Ammon's horn (tissue), 1 donor: Measurements from ENCODE around the gene SLC25A19.
"Not testable (repeated sequence)": the region's sequence is repeated elsewhere in the genome, so short reads cannot be mapped to it uniquely, and the experiment has no call there.

ENCODE experiments used
- DNase-seq: peaks from one replicate; pipeline ENCODE4 v3.0.0-alpha.2; 2016; ENCODE audit warnings: low spot score

The SLC25A19 gene

GRCh38 chr17:75301502-75302206 lies 12.4 kb upstream of the SLC25A19 start:
- no peak for DNase-seq

DNA sequence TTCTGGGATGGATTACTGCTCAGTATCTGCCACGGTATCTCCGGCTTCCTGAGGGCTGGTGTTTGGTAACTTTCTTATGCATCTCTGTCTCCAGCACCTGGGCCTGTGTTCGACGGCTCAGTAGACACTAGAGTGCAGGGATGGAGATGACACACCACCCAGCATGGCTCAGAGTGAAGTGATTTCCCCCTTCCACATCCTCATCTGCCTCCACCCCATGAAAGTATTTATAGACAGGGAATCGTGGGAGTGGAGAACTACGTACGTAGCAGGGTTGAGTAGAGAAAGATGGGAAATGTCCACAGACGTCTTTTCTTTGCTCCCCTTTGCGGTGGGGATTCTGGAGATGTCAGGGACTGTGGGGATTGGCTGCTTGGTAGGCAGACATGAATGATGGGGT lies 11.8 kb upstream of the SLC25A19 start:
- no peak for DNase-seq

- no peak for DNase-seq
Observed at GRCh38 chr17:75300280-75300679, 11.0 kb upstream of the SLC25A19 start.

DNA sequence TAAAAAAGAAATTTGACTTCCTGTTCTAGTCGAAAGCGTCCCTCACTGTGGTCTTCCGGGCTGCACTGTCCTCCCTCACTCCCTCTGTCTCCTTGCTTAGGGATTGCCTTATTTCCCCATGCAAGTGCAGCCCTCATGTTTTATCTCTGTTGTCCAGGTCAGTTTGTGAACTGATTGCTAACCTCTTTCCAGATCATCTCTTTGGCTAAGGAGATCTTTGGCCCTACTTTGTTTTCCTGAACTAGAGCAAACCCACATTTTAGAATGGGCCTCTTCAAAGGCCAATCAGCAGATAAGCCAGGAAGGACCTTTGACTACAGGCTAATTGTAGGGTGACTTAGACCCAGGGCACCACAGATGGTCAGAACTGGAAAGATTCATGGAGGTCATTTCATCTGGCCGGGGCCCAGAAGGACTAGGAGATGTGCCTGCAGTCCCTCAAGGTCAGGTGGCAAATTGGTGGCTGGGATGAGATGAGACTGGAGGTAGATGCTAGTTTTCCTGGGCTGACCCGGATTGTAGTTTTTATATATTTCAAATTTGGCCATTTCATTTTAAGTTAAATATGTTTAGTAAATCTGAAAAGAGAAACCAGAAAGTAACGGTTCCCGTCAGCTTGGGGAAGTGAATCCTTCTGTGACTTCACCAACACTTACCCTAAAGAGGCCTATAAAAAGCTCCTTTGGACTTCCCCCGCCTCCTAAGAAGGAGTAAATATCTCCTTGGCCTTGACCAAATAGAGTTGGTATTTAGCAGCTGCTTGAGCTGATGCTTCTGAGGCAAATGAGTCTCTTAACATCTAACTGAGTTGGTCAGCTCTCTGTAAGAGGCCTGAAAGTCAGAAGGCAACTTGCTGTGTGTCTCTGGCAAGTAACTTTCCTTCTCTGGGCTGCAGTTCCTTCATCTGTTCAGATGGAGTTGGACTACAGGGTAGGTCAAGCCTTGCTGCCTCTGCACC lies 6.2 kb upstream of the SLC25A19 start:
- DNase-seq: peak; percentile 46

DNA sequence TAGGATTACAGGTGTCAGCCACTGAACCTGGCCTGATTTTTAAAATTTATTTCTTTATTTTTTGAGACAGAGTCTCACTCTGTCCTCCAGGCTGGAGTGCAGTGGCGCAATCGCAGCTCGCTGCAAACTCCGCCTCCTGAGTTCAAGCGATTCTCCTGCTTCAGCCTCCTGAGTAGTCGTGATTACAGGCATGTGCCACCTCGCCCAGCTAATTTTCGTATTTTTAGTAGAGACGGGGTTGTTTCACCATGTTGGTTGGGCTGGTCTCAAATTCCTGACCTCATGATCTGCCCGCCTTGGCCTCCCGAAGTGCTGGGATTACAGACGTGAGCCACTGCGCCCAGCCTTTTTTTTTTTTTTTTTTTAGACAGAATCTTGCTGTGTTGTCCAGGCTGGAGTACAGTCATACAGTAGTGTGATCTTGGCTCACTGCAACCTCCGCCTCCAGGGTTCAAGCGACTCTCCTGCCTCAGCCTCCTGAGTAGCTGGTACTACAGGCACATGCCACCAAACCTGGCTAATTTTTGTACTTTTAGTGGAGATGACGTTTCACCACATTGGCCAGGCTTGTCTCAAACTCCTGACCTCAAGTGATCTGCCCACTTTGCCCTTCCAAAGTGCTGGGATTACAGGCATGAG lies 3.7 kb upstream of the SLC25A19 start:
- not testable (repeated sequence) for DNase-seq

DNA sequence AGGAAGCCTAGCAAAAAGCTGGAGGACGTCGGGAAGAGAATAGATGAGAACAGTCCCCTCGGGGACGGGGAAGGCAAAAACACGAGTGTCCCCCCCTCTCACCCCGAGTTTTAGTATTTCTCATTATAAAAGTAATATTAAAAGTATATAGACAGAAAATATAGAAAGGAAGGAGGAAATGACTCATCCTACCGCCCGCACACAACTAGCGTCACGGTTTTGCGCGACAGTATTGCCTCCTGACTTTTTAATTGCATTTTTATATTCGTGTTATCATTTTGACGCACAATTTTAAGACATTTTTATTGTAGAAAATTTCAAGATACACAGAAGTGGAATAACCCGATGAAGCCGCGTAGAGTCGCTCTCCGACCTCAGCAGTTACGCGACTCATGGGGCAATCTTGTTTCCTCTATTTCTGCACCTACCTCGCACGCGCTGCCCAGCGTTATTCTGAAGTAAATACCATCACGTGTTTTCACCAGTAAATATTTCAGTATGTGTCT lies 652 bp upstream of the SLC25A19 start:
- DNase-seq: peak; percentile 80

DNA sequence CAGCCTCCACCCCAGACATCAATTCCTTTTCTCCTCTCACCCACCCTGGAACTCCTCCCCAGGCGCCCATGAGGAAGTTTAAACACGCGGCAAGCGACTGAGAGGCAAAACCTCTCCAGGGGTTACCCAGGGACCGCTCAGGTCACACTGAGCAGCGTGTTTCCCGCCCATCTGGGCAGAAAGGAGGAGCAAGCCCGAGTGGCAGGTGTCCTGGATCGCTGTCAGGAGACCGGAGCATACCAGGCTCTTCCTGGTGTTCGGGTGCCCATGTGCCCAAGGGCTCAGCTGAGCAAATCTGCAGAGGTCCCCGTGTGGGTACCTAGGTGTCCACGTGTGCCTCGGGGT lies 491 bp downstream of the SLC25A19 start:
- DNase-seq: no peak

GRCh38 chr17:75288359-75288758 lies 874 bp downstream of the SLC25A19 start:
- no peak for DNase-seq

DNA sequence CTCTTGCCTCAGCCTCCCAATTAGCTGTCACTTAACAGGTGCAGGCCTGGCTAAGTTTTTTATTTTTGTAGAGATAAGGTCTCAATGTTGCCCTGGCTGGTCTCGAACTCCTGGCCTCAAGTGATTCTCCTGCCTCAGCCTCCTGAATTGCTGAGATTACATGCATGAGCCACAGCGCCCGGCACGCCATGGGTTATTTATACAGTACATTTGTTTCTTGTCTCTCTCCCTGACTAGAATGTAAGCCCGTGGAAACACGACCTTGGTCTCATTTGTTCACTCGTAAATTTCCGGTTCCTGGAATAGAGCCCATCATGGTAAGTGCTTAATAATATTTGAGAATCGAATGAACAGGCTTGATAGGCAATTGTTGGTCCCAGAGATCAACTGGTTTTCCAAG lies 2.0 kb downstream of the SLC25A19 start:
- no peak for DNase-seq

GRCh38 chr17:75285123-75285522 lies 4.1 kb downstream of the SLC25A19 start:
- DNase-seq: no peak

DNA sequence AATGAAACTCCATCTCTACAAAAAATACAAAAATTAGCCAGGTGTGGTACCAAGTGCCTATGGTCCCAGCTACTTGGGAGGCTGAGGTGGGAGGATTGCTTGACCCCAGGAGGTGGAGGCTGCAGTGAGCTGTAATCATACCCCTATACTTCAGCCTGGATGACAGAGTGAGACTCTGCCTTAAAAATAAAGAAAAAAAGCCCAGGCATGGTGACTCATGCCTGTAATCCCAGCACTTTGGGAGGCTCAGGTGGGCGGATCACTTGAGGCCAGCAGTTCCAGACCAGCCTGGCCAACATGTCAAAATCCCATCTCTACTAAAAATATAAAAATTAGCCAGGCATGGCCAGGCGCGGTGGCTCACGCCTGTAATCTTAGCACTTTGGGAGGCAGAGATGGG lies 9.0 kb downstream of the SLC25A19 start:
- not testable (repeated sequence) for DNase-seq

DNA sequence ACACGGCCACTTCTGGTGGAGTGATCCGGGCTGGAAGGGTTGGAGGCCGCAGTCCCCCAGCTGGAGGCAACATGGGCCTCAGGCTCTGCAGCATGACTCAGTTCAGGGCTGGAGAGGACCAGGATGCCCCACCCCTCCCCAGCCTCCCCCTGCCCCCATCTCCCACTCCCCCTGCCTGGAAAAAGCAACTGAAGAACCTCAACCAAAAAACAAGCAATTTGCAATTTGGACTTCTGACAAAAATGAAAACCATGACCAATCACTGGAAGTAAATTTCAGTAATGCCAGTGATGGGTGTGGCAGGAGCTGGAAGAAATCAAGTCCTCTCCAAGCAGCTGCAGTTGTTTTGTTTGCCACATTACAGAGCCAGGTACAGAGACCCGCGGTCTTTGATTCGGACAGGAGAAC lies 11.6 kb downstream of the SLC25A19 start:
- no peak for DNase-seq

- no peak for DNase-seq
Observed at GRCh38 chr17:75273977-75274708, 15.1 kb downstream of the SLC25A19 start.

DNA sequence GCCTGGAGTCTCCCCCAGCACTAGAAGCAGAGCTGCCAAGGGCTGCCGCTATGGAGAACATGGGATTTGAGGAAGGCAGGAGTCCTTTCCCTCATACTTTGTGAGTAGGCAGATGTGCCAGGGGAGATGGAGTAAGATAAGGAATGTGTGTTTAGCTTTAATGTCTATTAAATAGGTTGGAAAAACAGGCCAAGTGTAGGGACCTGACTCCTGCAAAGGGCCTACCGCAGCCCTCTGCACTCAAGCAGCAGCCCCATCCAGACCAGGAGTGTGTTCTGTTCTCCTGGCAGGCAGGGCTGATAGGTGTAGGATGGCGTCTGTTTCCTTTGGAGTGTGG lies 16.4 kb downstream of the SLC25A19 start:
- DNase-seq: no peak

DNA sequence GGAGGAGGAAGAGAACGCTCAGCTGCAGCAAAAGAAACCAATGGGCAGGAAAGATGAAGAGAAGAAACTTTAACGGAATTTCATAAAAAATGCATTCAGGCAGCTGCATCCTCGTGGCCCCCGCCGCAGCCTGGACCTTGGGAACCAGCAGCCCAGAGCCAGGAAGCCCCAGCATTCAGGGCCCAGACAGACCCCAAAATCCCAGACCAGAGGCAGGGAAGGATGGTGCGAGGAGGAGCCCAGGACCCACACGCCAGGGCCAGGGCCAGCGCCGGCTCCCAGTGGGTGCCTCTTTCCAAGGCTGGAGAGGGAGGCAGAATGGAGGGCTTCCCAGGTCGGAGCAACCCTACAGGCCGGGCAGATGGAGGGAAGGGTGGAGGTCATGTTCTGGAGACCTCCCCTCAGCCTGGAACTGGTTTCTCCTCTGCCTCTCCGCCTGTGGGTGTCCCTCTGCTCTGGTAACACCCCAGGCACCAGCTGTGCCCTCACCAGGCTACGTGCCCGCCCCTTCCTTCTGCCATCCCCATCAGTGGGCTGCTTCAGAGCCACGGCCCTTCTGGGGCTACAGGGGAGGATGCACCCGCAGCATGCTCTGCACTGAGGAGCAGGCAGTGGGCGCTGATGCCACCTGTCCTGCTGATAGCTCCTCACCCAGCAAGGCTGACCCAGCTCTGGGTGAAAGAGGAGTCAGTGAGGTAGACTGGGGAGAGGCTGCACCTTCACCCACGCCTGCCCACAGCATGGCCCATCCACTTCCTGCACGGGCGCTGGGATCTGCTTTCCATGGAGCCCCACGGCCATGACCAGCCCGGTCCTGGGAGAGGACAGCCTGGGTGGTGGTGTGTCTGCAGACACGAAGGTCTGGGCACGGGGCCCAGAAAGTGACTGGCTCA lies 17.0 kb downstream of the SLC25A19 start:
- DNase-seq: peak; percentile 47

- DNase-seq: peak; percentile 78
Observed at GRCh38 chr17:75271233-75271954, 17.8 kb downstream of the SLC25A19 start.

DNA sequence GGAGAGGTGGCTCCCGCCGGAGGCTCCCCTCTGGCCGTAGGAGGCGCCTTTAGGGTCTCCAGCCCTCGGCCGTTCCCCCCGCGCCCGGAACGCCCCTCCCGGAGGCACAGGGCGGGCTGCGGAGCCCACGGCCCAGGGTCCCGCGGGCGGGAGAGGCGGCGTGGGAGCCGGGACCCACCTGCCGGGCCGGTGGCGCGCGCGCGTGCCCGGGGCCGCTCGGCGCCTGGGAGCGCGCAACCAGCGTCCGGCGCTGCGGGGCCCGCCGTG lies 18.3 kb downstream of the SLC25A19 start, which contains the start of gene MIF4GD:
Gene MIF4GD (minus strand): TSS at position 266 of the 267 bp plus-strand sequence. CDS start 1,036 bp downstream, outside the sequence.
- no peak for DNase-seq

DNA sequence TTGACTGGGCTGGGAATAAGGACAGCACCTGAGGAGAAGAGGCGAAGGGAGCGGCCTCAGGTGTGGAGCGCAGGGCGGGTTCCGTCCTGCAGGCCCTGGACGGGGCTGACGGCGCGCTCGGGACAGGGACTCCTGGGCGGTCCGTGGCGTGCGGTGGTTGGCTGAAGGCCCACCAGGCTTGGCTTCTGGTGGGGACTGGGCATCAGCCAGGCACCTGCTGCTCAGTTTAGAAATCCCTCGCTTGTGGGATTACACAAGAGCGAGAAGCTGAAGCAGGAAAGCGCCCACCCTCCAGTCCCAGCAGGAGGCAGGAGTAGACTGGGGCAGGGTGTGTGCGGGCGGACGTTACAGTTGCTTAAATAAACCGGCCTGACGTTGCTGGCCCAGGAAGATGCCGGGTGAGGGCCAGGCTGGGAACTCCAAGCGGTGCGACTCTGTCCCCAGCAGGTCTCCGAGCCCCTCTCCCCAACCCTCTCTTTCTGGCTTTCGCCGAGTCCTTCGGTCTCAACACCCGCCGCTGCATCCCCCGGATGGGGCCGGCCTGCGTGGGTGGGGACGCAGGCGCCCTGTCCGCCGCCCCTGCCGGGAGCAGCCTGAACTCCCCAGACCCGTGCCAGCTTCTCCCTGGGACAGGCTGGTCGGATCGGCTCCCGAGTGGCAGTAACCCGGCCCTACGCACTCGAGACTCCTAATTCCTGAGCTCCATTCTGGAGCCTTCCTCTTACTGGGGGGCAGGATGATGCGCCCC lies 18.8 kb downstream of the SLC25A19 start:
- peak; percentile 61 for DNase-seq

DNA sequence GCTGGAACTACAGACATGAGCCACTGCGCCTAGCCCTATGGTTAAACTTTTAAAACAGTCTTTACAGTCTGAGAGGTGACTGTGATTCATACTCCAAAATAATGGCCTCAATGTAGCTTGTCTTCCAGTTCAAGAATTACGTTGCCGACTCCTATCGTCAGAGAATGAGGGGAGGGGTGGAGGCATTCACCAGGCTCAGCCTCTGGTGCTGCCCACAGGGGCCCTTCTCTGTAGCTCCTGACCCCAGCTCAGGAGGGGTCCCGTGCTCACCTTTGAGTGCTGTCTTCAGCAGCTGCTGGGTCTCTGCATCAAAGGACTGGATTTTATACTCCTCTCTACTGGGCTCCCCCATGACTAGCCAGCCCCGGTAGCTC lies 19.4 kb downstream of the SLC25A19 start:
- DNase-seq: no peak
